MM.1S (cell line): ENCODE data around the gene SPAG16.

Source experiments
- CTCF ChIP-seq: fragments of 300-600 bp; sonication (generic); IDR thresholded peaks from 2 replicates; pipeline ENCODE4 v1.5.1; 2016; ENCODE audit warnings: antibody characterized with exemption, low read length, mixed read lengths
- EZH2 ChIP-seq: fragments of 300-600 bp; sonication (generic); optimal IDR thresholded peaks from 2 replicates; pipeline ENCODE3; 2017; ENCODE audit warnings: low read depth, mild to moderate bottlenecking, antibody characterized with exemption, low read length, mixed read lengths
- EZH2phosphoT487 ChIP-seq: fragments of 300-600 bp; sonication (generic); IDR thresholded peaks from 2 replicates; pipeline ENCODE4 v1.6.1; 2018; ENCODE audit warnings: antibody characterized with exemption, low read length

DNA sequence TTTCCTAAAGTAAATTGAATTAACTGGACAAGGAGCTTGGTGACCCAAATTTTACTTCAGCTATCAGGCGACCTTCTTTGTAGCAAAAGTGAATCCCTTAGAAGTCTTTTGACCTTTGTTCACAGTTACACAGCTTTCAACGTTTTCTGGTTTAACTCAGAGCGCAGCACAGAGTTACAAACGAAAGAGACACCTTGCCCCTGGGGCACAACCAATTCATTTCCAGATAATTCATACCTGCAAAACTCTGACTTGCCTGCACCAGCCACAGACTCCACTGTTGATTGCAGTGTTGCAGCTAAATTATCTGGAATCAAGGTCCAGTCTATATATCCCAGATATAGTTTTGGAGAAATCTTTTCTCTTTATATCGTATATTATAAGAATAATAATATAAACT lies 768.0 kb downstream of the SPAG16 start:
- TF ChIP-seq CTCF (no peak), EZH2 (no peak), EZH2phosphoT487 (no peak)
